Fibroblast of mammary gland (primary cell): ENCODE measurements around the gene CHEK2.
"Not testable (repeated sequence)": the region's sequence is repeated elsewhere in the genome, so short reads cannot be mapped to it uniquely, and the experiment has no call there.

ENCODE experiments used
- DNase-seq: peaks from one replicate; pipeline ENCODE4 v3.0.0-alpha.2; 2010; ENCODE audit warnings: low read depth
- H3K4me3 ChIP-seq: 2 replicates; pipeline ENCODE4 v1.5.1; 2011; ENCODE audit warnings: low read depth, mild to moderate bottlenecking, low read length, moderate library complexity; ENCODE audit not compliant: control insufficient read depth
- CTCF ChIP-seq: conservative IDR thresholded peaks from 2 replicates; pipeline ENCODE4 v1.5.1; 2011; ENCODE audit warnings: low read depth, low read length, inconsistent platforms; ENCODE audit not compliant: control insufficient read depth, insufficient read depth

CHEK2 gene

GRCh38 chr22:28766628-28767027 lies 25.0 kb upstream of the CHEK2 start:
- DNase-seq: no peak
- TF ChIP-seq CTCF: no peak
- H3K4me3 ChIP-seq: no peak overlapping the region

- not testable (repeated sequence) for H3K4me3 ChIP-seq, DNase-seq
These were observed 20.4 kb upstream of the CHEK2 start for GRCh38 chr22:28762000-28762399.

GRCh38 chr22:28761449-28761755 lies 19.8 kb upstream of the CHEK2 start:
- no peak for TF ChIP-seq CTCF
- no peak overlapping the region for H3K4me3 ChIP-seq
- DNase-seq: no peak

GRCh38 chr22:28759861-28760560 lies 18.4 kb upstream of the CHEK2 start:
- DNase-seq: no peak
- no peak overlapping the region for H3K4me3 ChIP-seq
- TF ChIP-seq CTCF: no peak

GRCh38 chr22:28754512-28754911 lies 12.9 kb upstream of the CHEK2 start:
- not testable (repeated sequence) for H3K4me3 ChIP-seq, DNase-seq

GRCh38 chr22:28750471-28750881 lies 8.9 kb upstream of the CHEK2 start:
- H3K4me3 ChIP-seq: no peak overlapping the region
- peak; percentile 83 for DNase-seq
- no peak for TF ChIP-seq CTCF

- no peak for DNase-seq
- no peak overlapping the region for H3K4me3 ChIP-seq
- no peak for TF ChIP-seq CTCF
These were observed 2.2 kb upstream of the CHEK2 start for GRCh38 chr22:28743852-28744251.

- peak overlapping the region; percentile 91 for H3K4me3 ChIP-seq
- DNase-seq: no peak
- no peak for TF ChIP-seq CTCF
These were observed 942 bp upstream of the CHEK2 start for GRCh38 chr22:28742562-28742962.
